Fibroblast of skin of back (primary cell): ENCODE measurements around the gene SPACA7.
"Not testable (repeated sequence)": the region's sequence is repeated elsewhere in the genome, so short reads cannot be mapped to it uniquely, and the experiment has no call there.

Source experiments
- DNase-seq: peaks from one replicate; pipeline ENCODE4 v3.0.0-alpha.2; 2013

SPACA7 gene

DNA sequence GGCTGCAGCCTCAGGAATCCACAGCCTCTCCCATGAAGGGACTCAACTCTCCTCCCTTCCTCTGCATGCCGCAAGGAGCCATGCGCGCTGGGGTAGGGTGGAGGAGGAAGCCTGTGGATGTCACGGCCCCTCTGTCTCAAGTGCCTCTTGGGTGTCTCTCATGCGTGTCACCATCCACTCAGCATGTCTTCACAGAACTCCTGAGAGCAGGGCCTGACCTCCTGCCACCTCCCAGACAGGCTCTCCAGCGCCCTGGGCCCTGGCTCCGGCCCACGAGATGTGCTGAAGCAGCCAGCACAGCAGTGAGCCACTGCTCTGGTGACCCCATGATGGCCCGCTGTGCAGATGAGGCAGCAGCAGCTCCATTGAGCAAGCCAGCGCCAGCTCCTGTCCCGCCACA lies 25.9 kb upstream of the SPACA7 start:
- DNase-seq, result no peak

GRCh38 chr13:112351825-112352224 lies 24.3 kb upstream of the SPACA7 start:
- no peak for DNase-seq

- no peak for DNase-seq
Observed at GRCh38 chr13:112353856-112354255, 22.3 kb upstream of the SPACA7 start.

DNA sequence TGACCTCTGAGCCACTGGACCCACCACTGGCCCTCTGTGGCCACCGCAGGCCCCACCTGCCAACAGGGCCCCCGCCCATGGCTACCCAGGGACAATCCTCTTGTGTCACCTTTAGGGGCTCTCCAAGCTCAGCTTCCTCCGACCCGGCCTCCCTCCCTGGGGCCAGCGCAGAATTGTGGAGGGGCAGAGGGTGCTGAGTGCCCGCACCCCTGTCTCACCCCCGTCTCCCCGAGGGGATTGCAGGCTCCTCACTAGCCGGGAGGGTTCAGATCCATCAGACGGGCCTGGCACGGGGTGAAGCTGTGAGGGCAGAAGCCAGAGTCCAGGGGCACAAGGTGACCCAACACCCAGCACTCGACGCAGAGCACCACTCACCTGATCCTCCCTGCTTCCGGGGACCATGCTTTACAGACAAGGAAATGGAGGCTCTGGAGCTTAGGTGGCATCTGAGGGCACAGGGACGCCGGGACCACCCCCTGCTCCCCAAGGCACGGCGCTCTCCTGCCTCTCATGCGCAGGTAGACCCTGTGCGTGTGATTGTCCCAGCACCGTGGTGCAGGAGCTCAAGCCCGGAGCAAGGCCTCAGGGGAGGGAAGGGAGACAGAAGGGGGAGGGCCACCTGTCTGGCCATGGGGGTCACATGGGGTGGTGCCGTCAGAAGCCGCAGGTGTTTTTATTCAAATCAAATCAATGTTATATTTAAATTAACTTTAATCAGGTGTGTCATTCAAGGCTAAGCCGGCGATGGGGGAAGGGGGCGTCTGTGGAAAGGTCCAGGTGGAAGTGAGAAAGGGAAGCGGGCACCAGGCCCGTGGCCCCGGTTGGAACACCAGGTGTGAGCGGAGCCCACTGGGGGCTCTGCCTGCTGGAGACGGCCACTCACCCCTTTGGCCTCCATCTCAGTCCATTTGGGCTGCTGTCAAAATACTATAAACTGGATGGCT lies 21.6 kb upstream of the SPACA7 start:
- DNase-seq, result no peak

DNA sequence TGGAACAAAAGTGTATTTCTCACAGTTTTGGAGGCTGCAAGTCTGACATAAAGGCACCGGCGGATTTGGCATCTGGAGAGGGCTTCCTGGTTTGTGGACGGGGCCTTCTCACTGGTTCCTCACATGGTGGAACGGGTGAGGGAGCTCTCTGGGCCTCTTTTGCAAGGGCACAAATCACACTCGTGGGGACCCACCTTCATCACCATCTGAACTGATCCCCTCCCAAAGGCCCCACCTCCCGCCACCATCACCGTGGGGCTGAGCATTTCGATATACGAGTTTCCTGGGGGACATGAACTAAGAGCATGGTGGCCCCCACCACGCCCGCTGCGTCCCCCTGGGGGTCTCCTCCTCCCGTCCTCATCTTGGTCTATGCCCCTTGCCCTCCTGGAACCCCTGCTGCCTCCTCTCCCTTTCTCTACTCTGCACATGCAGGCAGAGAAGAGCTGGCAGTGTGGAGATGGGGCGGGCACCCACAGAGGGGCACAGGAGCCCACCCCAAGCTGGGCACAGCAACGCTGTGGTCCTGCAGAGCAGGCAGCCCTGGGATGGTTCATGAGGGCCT lies 20.8 kb upstream of the SPACA7 start:
- no peak for DNase-seq

DNA sequence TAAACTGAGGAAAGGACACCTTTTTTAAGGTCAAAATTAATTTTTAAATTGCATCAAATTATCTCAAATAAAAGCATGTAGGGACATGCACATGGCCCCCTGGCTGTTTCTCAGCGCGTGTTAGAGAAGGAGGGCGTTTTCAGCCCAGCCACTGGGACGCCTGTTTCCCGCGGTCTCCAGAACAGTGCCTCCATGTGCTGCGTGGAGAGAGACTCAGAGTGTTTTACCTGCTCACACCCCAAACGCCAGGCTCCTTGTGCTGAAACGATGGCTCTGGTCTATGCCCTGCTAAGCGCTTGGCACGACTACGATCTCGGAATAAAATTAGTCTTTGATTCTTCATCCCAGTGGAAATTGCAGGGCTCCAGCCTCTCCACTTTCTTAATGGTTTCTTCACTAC lies 20.0 kb upstream of the SPACA7 start:
- DNase-seq, result no peak

DNA sequence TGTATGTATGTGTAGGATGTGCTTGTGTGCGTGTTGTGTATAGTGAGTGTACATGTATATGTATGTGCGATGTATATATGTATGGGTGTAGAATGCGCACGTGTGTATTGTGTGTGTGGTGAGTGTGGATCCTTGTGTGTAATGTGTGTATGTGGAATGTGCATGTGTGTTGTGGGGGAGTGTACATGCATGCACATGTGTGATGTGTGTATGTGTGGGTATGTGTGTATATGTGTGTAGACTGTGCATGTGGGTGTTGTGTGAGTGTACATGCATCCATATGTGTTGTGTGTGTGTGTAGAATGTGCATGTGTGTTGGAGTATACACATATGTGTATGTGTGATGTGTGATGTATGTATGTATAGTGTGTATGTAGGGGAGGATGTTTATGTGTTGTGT lies 18.0 kb upstream of the SPACA7 start:
- DNase-seq, result no peak

DNA sequence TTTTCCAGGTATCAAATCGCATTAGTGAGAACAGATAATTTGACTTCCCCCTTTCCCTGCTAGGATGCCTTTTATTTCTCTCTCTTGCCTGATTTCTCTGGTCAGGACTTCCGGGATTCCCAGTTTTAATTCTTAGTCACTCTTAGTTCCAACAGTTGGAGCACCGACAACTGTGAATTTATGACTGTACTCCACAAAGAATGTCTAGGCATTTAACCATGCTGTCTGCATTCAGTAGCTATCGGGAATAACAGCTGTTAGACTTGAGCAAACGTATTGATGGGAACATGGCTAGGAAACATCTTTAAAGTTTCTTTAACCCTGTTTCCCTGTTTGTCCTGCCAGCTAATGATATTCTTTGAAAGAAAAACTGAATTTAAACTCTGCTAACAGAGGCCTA lies 14.1 kb upstream of the SPACA7 start:
- DNase-seq, result no peak

DNA sequence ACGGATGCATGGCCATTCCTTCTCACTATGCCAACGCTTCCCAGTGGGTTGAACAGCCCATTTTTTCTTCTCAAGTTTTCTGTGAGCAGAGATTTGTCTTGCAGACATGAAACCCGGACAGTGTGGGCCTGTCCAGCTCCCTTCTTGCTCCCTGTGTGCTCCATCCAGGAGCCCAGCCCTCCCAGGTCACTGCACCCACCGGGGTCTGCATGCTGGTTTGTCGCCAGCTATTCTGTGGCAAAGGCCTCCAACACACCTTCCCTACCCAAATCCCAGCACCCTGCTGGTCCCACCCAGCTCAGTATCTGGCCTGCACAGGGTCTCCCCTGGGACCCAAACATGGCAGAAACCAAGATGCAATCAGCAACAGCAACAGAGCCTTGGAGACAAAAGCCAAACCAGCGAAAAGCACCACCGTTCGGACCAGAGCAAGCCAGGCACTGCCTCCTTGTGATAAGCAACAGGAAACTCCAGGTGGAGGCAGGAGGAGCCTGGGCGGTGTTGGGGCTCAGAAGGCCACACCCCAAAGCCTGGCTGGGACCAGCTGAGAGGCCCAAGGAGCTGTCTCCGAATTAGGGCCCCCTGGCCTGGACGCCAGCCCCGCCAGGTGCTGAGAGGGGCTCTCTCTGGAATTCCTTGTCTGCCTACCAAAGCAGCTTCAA lies 12.2 kb upstream of the SPACA7 start:
- no peak for DNase-seq

DNA sequence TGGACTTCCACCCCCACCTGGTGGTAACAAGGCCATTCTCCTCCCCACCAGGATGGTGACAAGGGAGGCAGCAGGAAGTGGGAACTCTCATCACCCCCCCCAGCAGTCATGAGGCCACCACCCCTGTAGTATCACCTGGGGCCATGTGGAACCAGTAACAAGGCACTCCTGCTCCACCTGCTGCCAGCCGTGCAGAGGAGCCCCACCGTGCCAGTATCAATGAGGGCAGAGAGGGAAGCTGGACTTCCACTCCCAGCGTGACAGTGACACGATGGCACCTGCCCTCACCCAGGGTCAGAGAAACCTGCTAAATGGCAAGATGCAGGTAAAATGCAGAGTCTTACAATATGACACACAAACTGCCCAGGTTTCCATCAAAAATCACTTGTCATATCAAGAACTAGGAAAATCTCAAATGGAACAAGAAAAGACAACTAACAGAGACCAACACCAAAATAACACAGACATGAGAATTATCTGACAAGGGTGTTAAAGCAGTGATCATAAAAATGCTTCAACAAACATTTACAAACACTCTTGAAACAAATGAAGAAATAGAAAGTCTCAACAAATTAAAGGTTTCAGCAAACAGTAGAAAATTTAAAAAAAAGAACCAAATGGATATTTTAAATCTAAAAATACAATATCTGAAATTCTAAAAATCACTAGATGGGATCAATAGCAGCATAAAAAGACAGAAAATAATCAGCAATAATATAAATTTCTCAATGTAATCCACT lies 9.1 kb upstream of the SPACA7 start:
- no peak for DNase-seq

DNA sequence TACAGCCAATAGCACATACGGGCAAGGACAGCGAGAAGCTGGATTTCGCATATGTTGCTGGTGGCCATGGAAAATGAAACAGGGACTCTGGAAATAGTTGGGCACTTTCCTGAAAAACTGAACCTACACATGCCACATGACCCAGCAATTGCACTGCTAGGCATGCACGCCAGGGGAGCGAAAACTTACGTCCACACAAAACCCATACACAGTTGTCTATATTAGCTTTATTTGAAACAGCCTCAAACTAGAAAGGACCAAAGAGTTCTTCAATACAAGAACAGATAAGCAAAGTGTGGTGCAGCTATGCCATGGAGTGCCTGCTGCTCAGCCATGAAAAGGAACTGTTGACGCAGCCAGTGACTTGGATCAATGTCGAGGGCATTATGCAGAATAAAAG lies 7.3 kb upstream of the SPACA7 start:
- no peak for DNase-seq

DNA sequence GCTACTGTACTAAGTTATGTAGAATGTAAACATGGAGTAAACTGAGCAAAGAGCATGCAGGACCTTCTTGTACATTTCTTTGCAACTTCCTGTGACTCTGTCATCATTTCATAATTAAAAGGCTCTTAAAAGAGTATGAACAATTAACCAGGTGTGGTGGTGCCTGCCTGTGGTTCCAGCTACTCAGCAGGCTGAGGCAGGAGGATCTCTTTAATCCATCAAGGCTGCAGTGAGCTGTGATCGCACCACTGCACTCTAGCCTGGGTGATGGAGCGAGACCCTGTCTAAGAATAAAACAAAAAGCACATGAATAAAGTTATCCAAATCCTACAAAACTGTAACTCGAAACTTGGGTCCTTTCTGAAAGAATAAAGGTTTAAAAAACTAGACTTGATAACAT lies 5.8 kb upstream of the SPACA7 start:
- DNase-seq, result no peak

DNA sequence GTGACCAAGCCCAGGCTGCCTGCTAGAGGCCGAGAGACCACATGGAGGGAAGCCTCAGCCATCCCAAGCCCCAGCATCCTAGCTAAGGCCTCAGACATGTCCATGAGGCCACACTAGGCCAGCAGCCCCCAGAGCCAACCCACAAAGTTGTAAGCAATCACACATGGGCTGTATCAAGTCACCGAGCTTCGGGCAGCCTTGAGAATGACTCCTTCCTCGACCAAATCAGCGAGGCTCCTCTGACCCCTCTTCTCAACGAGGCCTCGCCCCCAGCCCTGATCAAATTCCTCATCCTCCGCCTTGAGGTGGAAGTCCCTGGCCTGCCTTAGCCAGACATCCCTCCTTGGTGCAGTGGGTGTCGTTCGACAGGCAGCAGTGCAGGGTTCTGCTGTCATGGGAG lies 1.9 kb upstream of the SPACA7 start:
- no peak for DNase-seq

GRCh38 chr13:112391746-112392145 lies 15.6 kb downstream of the SPACA7 start:
- no peak for DNase-seq

- no peak for DNase-seq
Observed at GRCh38 chr13:112392719-112393118, 16.6 kb downstream of the SPACA7 start.

- DNase-seq, result peak; percentile 4
Observed at GRCh38 chr13:112395022-112395421, 18.9 kb downstream of the SPACA7 start.

DNA sequence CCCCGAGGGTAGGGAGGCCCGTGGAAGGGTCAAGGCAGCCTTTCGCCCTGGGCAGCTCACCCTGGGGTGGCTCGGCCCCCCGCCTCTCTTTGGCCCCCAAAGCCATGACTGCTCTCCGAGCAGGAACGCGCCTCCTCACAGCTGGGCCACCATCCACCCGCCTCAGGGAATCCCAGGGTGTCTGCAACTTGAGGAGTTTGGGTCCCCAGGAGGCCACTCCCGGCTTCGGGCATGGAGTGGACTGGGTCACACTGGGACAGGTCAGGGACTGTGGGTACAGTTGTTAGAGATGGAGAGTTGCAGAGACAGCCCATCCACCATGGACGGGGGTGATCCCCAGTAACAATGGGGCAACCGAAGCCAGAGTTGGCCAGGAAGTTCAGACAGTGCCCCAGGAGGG lies 19.8 kb downstream of the SPACA7 start:
- DNase-seq, result not testable (repeated sequence)

GRCh38 chr13:112397108-112397507 lies 21.0 kb downstream of the SPACA7 start:
- no peak for DNase-seq

DNA sequence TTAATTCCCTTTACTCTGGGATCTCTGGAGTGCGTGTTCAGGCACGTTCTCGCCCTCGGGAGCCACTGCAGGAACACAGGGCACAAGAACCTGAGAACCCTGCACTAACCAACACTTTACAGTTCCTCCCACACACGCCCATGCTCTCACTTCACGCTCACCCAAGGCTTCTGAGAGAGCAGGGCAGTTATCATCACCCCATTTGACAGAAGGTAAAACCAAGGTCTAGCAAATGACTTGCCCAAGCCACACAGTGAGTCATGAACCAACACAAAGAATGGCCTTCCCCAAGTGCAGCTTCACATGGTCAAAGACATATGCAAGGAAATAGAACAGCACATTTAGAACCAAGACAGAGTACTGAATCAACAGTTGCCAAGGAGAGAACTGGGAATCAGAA lies 22.2 kb downstream of the SPACA7 start:
- not testable (repeated sequence) for DNase-seq

DNA sequence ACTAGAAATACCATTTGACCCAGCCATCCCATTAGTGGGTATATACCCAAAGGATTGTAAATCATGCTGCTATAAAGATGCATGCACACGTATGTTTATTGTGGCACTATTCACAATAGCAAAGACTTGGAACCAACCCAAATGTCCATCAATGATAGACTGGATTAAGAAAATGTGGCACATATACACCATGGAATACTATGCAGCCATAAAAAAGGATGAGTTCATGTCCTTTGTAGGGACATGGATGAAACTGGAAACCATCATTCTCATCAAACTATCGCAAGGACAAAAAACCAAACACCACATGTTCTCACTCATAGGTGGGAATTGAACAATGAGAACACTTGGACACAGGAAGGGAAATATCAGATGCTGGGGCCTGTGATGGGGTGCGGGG lies 33.7 kb downstream of the SPACA7 start:
- DNase-seq, result not testable (repeated sequence)

- no peak for DNase-seq
Observed at GRCh38 chr13:112416647-112417046, 40.5 kb downstream of the SPACA7 start.

DNA sequence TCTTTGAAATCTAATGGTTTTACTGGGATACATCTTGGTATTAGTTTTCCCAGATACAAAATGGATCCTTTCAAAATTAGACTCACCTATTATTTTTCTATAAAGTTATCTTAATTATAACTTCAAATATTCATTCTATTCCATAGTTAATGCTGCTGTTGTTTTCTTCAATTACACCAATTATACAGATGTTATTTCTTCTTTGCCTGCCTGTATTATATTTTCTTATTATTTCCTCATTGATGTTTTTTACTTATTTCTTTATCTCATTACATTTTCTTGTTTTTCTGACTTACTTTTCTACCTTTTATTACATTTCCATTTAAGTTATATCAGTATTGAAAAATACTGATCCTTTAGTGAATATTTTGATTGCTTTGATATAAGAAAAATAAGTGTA lies 40.9 kb downstream of the SPACA7 start:
- DNase-seq, result no peak

GRCh38 chr13:112424098-112424497 lies 47.9 kb downstream of the SPACA7 start:
- DNase-seq, result no peak
